Lower leg skin (tissue), 4 donors: Measurements from ENCODE around the gene IQSEC3. TPM values are rescaled to one million over a fixed set of nuclear protein-coding genes. Genes with fewer than 3 reads are reported as not detected.

Experiments
- DNase-seq, 2 donors: peaks; one replicate each; pipeline ENCODE4 v3.0.0-alpha.2; 2019; ENCODE audit warnings: low spot score in 2 of 2
- H3K4me3 ChIP-seq: fragments of 200-600 bp; sonication (generic); 2 replicates; pipeline ENCODE4 v1.5.1; 2017; ENCODE audit warnings: mild to moderate bottlenecking, low read depth; ENCODE audit not compliant: poor library complexity, severe bottlenecking
- CTCF ChIP-seq, 3 donors: fragments of 450-650 bp; IDR thresholded peaks; one replicate each; pipeline ENCODE4 v1.5.1; 2016; ENCODE audit warnings: antibody characterized with exemption in 3 of 3, mild to moderate bottlenecking in 3 of 3, moderate library complexity in 2 of 3
- POLR2A ChIP-seq, 2 donors: fragments of 450-650 bp; IDR thresholded peaks; one replicate each; pipeline ENCODE4 v1.6.1; 2016 to 2017; ENCODE audit warnings: antibody characterized with exemption in 2 of 2, mild to moderate bottlenecking in 1 of 2, moderate library complexity in 1 of 2
- WGBS, 2 donors: methylation state at CpG; one replicate each; pipeline ENCODE4 v1.1.5; 2018; 5-methylcytosine and 5-hydroxymethylcytosine counted together
- intact Hi-C: fragments of 100-400 bp; cut with DNase I; formaldehyde crosslinking; loops from one replicate; pipeline ENCODE4 v1.15.0; 2023; ENCODE audit warnings: low total_unique reads
- total RNA-seq, 4 donors: library from RNA; depleted of rRNA; stranded (reverse); fragments of >200 nt; gene quantifications; one replicate each; pipeline ENCODE4 v1.1.0, GENCODE V29; 2016

IQSEC3 gene
- total RNA-seq, 4 donors from 2014 or later: 0.04 to 0.10 (median 0.05) TPM; not detected in 1

DNA sequence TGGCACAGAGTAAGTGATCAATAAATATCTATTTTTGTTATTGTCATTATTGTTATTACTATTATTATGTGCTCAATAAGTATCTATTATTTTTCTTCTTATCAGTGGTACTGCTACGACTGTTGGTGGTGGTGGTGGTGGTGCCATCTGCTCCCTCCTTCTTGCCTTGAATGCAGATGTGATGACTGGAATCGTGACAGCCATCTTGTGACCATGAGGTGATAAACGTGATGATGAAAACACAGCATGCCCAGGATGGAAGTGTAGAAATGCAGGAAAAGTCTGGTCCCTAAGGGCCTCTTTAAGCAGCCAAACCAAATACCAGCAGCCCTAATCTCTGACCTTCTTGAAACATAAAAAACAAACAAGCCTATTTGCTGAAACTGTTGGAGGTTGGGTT, 125.0 kb downstream of the IQSEC3 start:
- no peak for DNase-seq
- TF ChIP-seq CTCF (IDR thresholded peaks at IDR 0.05) (no peak), POLR2A (IDR thresholded peaks at IDR 0.05) (no peak)
- 85 to 89% methylated on average over 3 of the region's 3 CpGs for WGBS, 2 donors
- no peak overlapping the region for H3K4me3 ChIP-seq
- intact Hi-C loops: no loop called here

DNA sequence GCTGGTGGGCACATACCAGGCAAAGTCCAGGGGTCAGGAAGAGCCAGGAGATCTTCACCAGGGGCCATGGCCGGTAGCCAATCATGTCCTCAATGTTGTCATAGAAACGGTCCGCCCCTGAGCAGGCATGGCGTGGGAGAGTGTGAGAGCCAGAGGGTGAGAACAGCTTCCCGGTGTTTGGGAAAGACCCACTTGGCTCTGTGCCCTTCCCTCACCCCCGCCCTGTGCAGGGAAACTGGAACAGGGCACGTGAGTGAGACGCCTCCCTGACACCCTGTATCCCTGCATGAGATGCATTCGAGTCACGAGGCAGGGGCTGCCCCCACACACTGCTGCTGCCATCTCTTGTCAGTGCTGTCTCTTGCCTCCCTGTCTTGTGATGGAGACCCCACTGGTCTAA, 126.7 kb downstream of the IQSEC3 start:
- H3K4me3 ChIP-seq: no peak overlapping the region
- WGBS, 2 donors: 44 to 52% methylated on average over 10 of the region's 10 CpGs
- DNase-seq: no peak
- TF ChIP-seq POLR2A (IDR thresholded peaks at IDR 0.05) (no peak), CTCF (IDR thresholded peaks at IDR 0.05) (no peak)
- intact Hi-C loops: no loop called here

DNA sequence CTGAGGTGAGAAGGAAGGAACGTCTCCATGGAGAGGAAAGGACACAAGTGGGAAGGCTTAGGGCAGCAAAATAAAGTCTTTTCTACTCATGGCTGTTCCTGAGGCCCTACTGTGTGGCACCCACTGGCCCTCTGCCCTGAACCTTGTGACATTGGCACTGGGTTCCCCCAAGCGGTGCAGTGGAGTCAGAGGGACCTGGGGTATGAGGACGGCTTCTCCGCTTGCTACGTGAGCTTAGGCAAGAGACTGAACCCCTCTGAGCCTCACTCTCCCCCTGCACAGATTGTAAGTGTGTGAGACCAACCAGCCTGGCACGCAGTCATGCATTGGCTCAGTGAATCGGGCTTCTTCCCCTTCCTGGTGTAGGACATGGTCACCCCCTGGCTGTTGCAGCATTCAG, 127.7 kb downstream of the IQSEC3 start:
- DNase-seq: no peak
- H3K4me3 ChIP-seq: no peak overlapping the region
- intact Hi-C loops: no loop called here
- TF ChIP-seq POLR2A (IDR thresholded peaks at IDR 0.05) (no peak), CTCF (IDR thresholded peaks at IDR 0.05) (no peak)
- 76 to 80% methylated on average over 7 of the region's 7 CpGs for WGBS, 2 donors

- no peak for DNase-seq
- intact Hi-C loops: no loop called here
- TF ChIP-seq CTCF (IDR thresholded peaks at IDR 0.05) (no peak), POLR2A (IDR thresholded peaks at IDR 0.05) (no peak)
- no peak overlapping the region for H3K4me3 ChIP-seq
- WGBS, 2 donors: 72 to 73% methylated on average over 5 of the region's 5 CpGs
Observed at GRCh38 chr12:195156-195555, 128.6 kb downstream of the IQSEC3 start.

DNA sequence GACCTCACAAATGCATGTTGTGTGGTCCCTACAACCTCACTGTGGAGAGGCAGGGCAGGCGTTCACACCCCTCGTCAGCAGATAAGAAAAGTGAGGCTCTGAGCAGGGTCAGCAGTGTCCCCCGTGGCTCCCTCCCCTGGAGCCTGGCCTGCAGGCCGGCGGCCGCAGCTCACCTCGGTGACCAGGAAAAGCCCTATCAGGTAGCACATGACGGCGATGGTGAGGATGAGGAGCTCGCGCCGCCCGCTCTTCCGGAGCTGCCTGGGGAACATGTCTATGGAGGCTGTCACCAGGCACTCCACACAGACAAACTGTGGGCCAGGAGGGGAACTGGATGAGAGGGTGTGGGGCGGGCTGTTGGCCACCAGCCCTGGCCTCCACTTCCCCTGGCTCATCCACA, 129.4 kb downstream of the IQSEC3 start:
- no peak for TF ChIP-seq CTCF (IDR thresholded peaks at IDR 0.05)
- no peak for TF ChIP-seq POLR2A (IDR thresholded peaks at IDR 0.05)
- WGBS, 2 donors: 84 to 94% methylated on average over 9 of the region's 15 CpGs
- no peak for DNase-seq
- H3K4me3 ChIP-seq: no peak overlapping the region
- intact Hi-C loops: no loop called here

DNA sequence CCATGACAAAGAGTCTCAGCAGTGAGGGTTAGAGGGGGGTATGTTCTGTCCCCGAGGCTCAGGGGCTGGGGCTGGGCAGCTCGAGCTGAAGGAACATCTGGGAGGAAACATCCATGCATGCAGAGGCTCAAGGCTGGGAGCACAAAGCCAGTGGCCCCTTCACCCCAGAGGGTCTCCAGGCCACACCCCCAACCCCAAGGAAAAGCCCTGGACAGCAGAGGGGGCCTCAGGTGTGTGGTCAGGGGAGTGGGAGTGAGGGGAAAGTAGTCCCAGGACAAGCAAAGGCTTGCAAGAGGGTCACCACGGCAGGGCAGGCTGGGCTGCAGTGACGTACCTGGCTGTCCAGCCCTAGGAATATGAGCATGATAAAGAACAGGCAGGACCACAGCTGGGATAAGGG, 129.9 kb downstream of the IQSEC3 start:
- TF ChIP-seq POLR2A (IDR thresholded peaks at IDR 0.05) (no peak), CTCF (IDR thresholded peaks at IDR 0.05) (no peak)
- intact Hi-C loops: no loop called here
- WGBS, 2 donors: 67 to 81% methylated on average over 4 of the region's 4 CpGs
- H3K4me3 ChIP-seq: no peak overlapping the region
- DNase-seq: no peak
